ENCODE results near the gene AGRP.

DNA sequence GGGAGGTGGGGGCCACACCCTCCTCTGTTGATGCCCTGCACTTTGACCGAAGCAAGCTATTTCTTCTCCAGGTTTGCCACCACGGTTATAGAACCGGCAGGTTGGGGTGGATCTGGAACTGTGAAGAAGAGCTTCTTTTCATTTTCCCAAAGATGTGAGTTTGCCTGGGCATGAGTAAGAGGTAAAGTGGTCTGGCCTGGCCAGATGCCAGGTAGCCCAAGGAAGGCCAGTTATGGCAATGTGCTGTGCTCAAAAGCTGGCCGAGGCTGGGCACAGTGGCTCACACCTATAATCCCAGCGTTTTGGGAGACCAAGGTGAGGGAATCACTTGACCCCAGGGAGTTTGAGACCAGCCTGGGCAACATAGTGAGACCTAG lies 21.1 kb downstream of the AGRP start:
- TF ChIP-seq, protein P1, sequence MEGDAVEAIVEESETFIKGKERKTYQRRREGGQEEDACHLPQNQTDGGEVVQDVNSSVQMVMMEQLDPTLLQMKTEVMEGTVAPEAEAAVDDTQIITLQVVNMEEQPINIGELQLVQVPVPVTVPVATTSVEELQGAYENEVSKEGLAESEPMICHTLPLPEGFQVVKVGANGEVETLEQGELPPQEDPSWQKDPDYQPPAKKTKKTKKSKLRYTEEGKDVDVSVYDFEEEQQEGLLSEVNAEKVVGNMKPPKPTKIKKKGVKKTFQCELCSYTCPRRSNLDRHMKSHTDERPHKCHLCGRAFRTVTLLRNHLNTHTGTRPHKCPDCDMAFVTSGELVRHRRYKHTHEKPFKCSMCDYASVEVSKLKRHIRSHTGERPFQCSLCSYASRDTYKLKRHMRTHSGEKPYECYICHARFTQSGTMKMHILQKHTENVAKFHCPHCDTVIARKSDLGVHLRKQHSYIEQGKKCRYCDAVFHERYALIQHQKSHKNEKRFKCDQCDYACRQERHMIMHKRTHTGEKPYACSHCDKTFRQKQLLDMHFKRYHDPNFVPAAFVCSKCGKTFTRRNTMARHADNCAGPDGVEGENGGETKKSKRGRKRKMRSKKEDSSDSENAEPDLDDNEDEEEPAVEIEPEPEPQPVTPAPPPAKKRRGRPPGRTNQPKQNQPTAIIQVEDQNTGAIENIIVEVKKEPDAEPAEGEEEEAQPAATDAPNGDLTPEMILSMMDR (IDR thresholded peaks at IDR 0.05; ENCODE audit: borderline replicate concordance, extremely low read depth, low read length, poor library complexity, severe bottlenecking): no peak
- TF ChIP-seq EZH2 (IDR thresholded peaks at IDR 0.05; ENCODE audit: borderline replicate concordance, low read depth, low read length, severe bottlenecking): no peak
